Activated CD8-positive, alpha-beta memory T cell treated with anti-CD3 and anti-CD28 coated beads for 48 hours (primary cell): ENCODE data around the gene TYW5.
A peak's percentile ranks its signal among the peaks of the same experiment; 100 is the strongest.
"Not testable (repeated sequence)": the region's sequence is repeated elsewhere in the genome, so short reads cannot be mapped to it uniquely, and the experiment has no call there.

ENCODE experiments used
- DNase-seq, 3 experiments: peaks; one replicate each; pipeline ENCODE4 v3.0.0-alpha.2; 2020; ENCODE audit warnings: low read depth in 2 of 3, low spot score in 2 of 3

TYW5 gene

GRCh38 chr2:199922856-199923255, 32.4 kb downstream of the TYW5 start:
- DNase-seq: no peak

GRCh38 chr2:199916980-199917379, 38.3 kb downstream of the TYW5 start:
- DNase-seq: no peak

GRCh38 chr2:199914372-199914958, 40.8 kb downstream of the TYW5 start:
- no peak for DNase-seq

GRCh38 chr2:199912553-199913114, 42.7 kb downstream of the TYW5 start:
- not testable (repeated sequence) for DNase-seq

- DNase-seq: no peak
Measured at GRCh38 chr2:199911877-199912161, 43.5 kb downstream of the TYW5 start.

- peak; percentile 81 to 89 (median 85) for DNase-seq
Measured at GRCh38 chr2:199911052-199911876, 44.0 kb downstream of the TYW5 start, which contains the start of gene C2orf69. Gene C2orf69, plus strand, starts transcription at chr2:199911293. Its CDS starts 146 bp downstream, at chr2:199911439.

GRCh38 chr2:199910338-199911051, 44.8 kb downstream of the TYW5 start:
- DNase-seq: no peak

GRCh38 chr2:199907008-199907714, 48.1 kb downstream of the TYW5 start:
- DNase-seq: no peak

GRCh38 chr2:199903111-199903510, 52.2 kb downstream of the TYW5 start:
- DNase-seq: no peak

- DNase-seq: no peak
Measured at GRCh38 chr2:199902486-199903110, 52.7 kb downstream of the TYW5 start.

GRCh38 chr2:199901942-199902341, 53.3 kb downstream of the TYW5 start:
- no peak for DNase-seq

- no peak for DNase-seq
Measured at GRCh38 chr2:199896617-199897016, 58.7 kb downstream of the TYW5 start.

- no peak for DNase-seq
Measured at GRCh38 chr2:199895406-199895805, 59.9 kb downstream of the TYW5 start.

- DNase-seq: no peak
Measured at GRCh38 chr2:199883474-199884212, 71.6 kb downstream of the TYW5 start.

- DNase-seq: no peak
Measured at GRCh38 chr2:199882667-199883066, 72.6 kb downstream of the TYW5 start.
